Ramos (cell line): ENCODE results near the gene WRAP73.

ENCODE experiments used
- in situ Hi-C: fragments of 300-500 bp; cut with MboI; formaldehyde crosslinking; loops from one replicate; pipeline ENCODE4 v1.14.3; 2022; ENCODE audit warnings: low sequenced_read_pairs; ENCODE audit not compliant: unreplicated experiment

The WRAP73 gene

GRCh38 chr1:3618881-3619671 lies 30.8 kb downstream of the WRAP73 start:
- in situ Hi-C loops: no loop called here

DNA sequence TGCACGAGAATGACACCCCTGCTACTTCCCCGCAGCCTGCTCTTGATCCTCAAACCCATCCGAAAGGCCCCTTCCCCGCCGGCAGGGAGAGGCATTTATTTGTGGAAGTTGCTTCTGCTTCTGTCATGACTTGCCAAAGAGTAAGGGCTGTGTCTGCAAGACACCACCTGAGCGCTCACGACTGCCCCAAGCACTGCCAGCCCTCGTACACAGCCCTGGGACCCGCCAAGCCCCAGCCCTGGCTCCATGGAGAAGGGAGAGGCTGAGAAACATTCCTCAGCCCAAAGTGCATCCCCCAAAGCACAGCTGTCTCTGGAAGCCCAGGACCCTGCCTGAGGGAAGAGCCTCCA lies 31.4 kb downstream of the WRAP73 start:
- in situ Hi-C loops: no loop called here

GRCh38 chr1:3617806-3618345 lies 32.0 kb downstream of the WRAP73 start:
- in situ Hi-C loops: no loop called here

- in situ Hi-C loops: no loop called here
These were observed 33.0 kb downstream of the WRAP73 start for GRCh38 chr1:3616861-3617260.

- in situ Hi-C loops: no loop called here
These were observed 34.9 kb downstream of the WRAP73 start for GRCh38 chr1:3614755-3615742.

DNA sequence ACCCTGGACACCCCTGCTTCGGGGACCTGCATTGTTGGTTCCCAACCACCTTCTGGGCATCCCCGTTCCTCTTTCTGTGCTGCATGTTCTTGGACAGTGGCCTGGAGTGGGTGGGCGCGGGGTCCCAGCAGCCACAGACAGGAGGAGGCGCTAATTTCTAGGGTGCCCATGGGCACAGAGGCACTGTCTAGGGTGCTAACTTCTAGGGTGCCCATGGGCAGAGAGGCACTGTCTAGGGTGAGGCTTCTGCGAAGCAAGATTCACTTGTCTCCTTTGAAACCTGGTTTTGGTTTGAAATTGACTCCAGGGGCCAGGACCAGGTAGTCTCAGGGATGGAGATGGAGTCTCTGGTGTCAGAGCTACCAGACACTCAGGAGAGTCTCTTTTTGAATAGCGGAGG lies 37.8 kb downstream of the WRAP73 start:
- in situ Hi-C loops: no loop called here

DNA sequence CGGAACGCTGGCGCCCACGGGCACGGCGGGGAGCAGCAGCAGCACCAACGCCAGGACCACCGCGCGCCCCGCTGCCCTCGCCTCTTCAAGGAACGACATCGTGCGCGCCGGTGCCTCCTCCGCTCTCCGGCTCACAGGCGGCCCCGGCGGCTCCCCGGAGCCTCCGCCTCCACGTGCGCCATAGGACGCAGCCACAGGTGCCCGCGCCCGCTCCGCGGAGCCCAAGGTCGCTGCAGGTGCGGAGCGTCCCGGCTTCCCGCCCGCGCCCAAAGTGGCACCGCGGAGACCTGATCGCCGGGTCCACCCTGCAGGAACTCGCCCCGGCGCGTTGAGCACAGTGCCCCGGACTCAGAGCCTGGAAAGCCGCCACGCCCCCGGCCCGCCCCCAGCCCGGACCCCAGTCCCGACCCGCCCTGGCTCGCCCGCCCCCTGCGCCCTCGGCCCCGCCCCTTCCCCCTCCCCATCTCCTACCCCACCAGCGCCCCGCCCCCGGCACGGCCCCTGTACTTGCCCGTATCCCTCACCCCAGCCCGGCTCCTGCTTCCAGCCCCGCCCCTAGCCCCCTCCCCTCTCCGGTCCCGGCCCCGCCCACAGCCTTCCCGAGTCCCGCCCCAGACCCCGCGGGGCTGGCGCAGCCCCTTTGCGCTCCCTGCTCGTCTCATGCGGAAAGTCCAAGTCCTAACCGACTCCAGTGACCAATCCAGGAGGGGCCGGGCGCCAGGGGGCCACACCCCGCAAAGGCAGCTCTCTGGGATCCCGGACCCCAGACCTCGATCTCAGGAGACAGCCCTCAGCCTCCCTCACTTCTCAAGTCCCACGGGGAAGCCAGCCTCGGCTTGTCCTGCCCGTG lies 38.5 kb downstream of the WRAP73 start, which contains the start of gene MEGF6:
Gene MEGF6, minus strand, starts transcription at position 339 of the 850 bp plus-strand sequence. Its CDS starts 240 bp downstream, at position 99.
- in situ Hi-C loops: no loop called here

DNA sequence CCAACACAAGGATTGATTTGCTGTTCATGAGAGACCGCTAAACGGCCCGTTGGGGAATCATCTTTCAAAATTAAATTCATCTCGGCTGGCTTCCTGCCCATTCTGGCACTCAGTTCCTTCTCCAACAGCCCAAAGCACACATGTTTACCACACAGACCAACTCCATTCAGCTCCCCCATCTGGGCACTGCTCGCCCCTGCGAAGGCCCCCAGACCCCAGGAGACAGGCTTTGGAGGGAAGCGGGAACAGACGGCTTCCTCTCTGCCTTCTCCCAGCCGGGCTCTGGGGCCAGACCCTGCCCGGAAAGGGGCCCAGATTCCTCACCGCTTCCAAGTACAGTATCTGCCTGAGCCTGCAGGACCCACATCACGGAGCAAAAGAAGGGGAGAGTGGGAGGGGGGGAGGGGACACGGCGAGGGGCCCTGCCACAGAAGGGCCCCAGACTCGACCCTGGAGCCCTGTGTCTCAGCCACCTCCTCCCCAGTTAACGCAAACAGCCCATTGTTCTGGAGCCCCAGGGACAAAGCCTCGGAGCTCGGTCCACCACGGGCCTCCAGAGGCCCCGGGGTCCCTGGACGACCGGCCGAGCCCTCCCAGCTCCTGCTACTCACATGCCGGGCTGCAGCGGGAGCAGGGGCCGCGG lies 39.3 kb downstream of the WRAP73 start:
- in situ Hi-C loops: no loop called here

DNA sequence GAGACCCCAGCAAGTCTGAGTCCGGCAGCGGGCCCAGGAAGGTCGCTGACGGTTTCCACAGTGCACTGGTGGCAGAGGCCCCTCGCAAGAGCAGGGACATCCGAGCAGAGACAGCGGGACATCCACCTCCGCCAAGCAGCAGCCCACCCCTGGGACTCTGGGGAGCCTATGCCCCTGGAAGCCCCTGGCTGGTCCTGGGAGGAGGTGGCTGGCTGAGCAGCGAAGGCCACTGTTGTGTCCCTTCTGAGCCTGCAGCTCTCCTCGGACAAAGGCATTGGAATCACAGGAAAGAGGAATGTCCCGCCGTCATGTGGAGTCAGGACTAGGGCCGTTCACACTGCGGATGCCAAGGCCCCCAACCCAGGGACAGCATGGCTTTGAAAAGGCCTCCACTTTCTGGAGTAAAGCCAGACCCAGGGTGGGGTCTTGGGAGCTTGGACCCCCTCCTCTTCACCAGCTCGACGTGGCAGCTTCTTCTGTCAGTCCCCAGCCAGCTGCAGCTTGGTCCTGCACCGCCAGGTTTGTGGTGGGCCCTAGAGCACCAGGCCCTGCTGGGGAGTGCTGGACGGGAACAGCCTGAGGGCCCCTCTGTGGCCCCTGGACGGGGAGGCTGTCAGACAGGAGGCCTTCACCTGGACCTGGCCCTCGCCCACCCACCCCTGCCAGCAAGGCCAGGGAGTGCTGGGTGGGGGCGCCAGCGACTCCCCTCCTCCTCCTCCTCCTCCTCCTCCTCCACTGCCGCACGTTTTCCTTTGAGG lies 40.0 kb downstream of the WRAP73 start:
- in situ Hi-C loops: no loop called here

- in situ Hi-C loops: no loop called here
These were observed 40.7 kb downstream of the WRAP73 start for GRCh38 chr1:3609016-3609768.

DNA sequence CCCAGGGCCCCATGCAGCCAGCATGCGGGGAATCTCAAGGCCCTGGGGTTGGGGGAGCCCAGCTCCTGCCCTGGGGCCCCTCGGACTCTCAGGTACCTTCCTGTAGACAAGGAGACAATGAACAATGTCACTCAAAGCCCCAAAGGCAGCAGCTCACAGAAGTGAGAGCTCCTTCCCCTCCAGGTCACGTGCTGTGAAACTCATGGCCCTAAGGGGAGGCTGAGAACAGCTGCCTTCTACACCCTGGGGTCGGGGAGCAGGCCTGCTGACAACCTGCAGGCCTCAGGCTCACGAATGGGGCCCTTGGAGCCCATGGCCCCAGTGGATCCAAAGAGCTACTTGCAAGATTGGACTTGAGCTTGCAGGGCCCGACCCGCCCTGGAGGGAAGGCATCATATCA lies 41.7 kb downstream of the WRAP73 start:
- in situ Hi-C loops: no loop called here

DNA sequence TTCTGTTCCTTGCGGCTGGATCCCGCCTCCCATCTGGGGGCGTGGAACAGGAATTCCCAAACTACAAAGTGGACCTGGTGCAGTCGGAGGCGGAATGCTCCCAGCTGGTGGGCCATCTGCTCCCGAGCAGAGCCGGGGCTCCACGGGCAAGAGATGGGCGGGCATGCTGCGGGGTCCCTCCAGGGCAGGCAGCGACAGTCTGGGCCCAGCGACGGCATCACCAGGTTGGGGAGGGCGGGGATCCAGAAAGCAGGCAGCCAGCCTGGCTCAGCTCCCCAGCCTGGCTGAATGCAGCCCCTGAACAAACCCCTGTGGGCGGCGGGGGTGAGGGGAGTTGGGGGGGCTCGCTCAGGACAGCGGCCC lies 42.2 kb downstream of the WRAP73 start:
- in situ Hi-C loops: no loop called here

DNA sequence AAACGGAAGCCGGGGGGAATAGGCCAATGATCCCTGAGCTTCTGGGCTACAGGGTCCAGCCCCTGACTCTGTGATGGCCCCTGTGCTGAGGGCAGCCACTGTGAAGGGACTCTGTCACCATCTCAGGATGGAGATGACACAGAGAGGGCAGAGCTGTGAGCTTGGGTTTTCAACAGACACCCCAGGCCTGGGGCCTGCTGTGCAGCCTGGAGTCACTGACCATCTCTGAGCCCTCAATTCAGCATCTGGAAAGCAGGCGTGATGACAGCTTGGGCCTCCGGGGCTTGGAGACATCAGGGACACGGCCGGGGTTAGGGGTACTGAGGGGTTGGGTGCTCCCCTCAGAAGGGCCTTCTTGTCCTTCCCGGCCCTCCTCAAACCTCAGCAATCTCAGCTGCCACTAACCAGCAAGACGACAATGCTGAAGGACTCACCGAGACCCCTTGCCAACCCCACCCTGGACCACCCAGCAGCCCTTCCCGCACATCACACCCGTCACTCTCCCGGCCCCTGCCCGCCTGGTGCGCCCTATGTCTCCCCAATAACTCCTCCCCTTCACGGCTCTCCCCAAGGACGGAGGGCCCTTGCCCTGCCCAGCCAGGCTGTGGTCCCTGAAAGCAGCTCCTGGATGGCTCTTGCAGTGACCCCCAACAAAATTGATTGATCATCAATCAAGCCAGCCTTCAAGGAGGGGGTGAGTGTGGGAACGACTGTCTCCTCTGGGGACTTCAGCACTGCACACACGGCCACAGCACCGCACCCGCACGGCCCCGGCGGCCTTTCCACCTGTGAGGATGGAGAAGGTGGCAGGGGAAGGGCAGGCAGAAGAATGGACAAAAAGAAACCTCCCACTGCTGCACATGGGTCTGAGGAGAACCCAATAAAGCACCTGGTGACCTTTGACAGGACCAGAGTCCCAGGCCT lies 42.9 kb downstream of the WRAP73 start:
- in situ Hi-C loops: no loop called here

DNA sequence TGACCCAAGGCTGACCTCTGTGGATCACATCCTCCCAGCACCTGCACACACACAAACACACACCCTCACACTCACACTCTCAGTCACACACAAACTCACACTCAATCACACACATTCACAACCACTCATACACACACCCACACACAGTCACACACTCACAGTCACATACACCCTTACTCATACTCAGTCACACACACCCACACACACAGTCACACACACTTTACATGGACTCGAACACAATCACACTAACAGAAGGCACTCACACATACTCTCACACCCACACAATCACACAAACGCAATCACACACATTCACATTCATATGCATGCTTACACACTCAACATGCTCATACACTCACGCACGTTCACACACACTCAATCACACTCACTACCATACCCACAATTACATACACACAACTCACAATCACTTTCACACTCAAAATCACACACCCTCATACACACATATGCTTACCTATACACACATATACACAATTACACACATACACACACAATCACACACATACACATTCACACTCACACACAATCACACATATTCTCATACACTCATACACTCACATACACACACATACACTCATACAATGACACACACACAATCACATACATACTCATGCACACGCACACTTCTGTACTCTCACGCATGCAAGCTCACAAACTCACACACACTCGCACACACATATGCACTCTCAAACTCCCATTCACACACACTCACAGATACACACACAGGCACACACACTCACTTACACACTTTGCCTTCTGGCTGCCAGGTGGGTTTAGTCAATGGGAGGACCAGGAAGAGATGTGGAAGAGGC lies 44.7 kb downstream of the WRAP73 start:
- in situ Hi-C loops: no loop called here

GRCh38 chr1:3604468-3604974 lies 45.4 kb downstream of the WRAP73 start:
- in situ Hi-C loops: no loop called here
